Activated naive CD8-positive, alpha-beta T cell (primary cell): Measurements from ENCODE around the gene JAZF1.

ENCODE experiments used
- H3K27ac Mint-ChIP-seq: one replicate; pipeline ENCODE4 v1.8.0; 2021; ENCODE audit warnings: mixed read lengths
- H3K27me3 Mint-ChIP-seq: one replicate; pipeline ENCODE4 v1.8.0; 2021; ENCODE audit warnings: mixed read lengths
- H3K36me3 Mint-ChIP-seq: one replicate; pipeline ENCODE4 v1.8.0; 2021; ENCODE audit warnings: mixed read lengths
- H3K4me1 Mint-ChIP-seq: one replicate; pipeline ENCODE4 v1.8.0; 2021; ENCODE audit warnings: low read depth, mixed read lengths
- H3K4me3 Mint-ChIP-seq: one replicate; pipeline ENCODE4 v1.8.0; 2021; ENCODE audit warnings: mild to moderate bottlenecking, mixed read lengths
- H3K9me3 Mint-ChIP-seq: one replicate; pipeline ENCODE4 v1.8.0; 2021; ENCODE audit warnings: low read depth, mixed read lengths

The JAZF1 gene

DNA sequence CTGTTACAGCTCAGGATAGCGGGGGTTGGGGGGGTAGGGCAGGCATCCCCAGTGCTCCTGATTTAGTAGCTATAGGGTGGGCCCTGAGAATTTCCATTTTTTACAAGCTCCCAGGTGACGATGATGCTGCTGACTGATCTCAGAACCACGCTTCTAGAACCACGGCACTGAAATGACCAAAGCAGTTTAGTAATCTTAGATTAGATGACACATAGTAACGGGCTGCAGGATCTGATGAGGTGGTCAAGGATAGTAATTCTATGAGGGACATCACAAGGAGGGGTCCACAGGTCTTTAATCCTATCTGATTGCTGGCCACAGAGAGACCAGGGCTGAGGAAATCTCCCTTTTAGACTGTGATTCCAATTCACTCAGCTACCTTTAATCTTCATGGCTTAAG, 167.2 kb downstream of the JAZF1 start:
- Mint-ChIP-seq H3K9me3 (peaks cover 5% of the 10 kb centered on the region), H3K4me1 (no peaks in the 10 kb centered on the region), H3K36me3 (peaks cover 14% of the 10 kb centered on the region), H3K27ac (no peak overlapping the region), H3K4me3 (no peak overlapping the region), H3K27me3 (no peaks in the 10 kb centered on the region)

DNA sequence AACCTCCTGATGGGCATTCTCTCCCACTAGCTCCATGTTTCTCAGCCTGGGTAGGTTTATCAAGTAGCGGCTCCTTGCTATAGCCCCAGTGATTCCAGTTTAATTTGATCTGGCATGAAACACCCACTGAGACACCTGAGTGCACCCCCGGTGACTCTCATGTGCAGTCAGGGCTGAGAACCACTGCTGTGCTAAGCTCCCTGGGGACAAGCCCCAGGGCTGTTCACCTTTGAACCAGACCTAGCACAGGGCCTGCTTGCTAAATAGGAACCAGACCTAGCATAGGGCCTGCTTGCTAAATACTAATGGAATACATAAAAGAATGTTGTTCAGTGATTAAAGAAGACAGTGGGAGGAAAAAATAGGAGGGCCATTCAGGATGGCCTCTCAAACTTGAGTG, 167.6 kb downstream of the JAZF1 start:
- Mint-ChIP-seq H3K36me3 (peaks cover 14% of the 10 kb centered on the region), H3K27me3 (no peaks in the 10 kb centered on the region), H3K4me3 (no peak overlapping the region), H3K4me1 (no peaks in the 10 kb centered on the region), H3K9me3 (peaks cover 5% of the 10 kb centered on the region), H3K27ac (no peak overlapping the region)

DNA sequence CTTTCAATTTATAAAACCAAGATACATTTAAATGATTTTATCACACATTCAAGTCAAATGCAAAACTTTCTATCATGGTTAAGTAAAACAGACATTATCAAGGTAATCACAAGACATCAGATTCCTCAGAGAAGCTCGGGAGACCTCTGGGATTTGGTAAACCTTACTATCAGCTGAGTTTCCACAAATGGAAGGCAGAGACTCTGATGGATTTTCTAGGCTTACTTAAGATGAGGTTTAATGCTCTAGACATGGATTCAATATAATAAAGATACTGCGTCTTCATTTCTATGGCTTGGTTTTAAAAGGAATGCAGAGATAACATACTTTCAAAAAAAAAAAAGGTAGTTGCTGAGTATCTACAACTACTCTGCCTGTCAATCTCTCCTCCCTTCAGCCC, 171.7 kb downstream of the JAZF1 start:
- Mint-ChIP-seq H3K27ac (no peak overlapping the region), H3K9me3 (no peaks in the 10 kb centered on the region), H3K36me3 (peaks cover 3% of the 10 kb centered on the region), H3K27me3 (no peaks in the 10 kb centered on the region), H3K4me1 (peaks cover 6% of the 10 kb centered on the region), H3K4me3 (no peak overlapping the region)

DNA sequence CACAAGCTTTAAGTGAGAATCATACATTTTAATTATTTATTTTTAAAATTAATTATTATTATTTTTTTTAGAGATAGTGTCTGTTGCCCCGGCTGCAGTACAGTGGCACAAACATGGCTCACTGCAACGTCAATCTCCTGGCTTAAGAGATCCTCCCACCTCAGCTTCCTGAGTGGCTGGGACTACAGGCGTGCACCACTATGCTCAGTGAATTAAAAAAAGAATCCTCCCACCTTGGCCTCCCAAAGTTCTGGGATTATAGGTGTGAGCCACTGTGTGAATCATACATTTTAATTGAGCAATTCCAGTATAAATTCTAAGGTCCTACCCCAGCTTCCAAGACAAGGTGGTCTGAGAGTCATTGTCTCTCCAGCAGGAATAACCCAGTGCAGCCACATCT, 172.4 kb downstream of the JAZF1 start:
- H3K4me1 Mint-ChIP-seq = peaks cover 6% of the 10 kb centered on the region
- H3K27me3 Mint-ChIP-seq = no peaks in the 10 kb centered on the region
- no peak overlapping the region for H3K27ac Mint-ChIP-seq
- no peaks in the 10 kb centered on the region for H3K9me3 Mint-ChIP-seq
- H3K36me3 Mint-ChIP-seq = no peaks in the 10 kb centered on the region
- no peak overlapping the region for H3K4me3 Mint-ChIP-seq

DNA sequence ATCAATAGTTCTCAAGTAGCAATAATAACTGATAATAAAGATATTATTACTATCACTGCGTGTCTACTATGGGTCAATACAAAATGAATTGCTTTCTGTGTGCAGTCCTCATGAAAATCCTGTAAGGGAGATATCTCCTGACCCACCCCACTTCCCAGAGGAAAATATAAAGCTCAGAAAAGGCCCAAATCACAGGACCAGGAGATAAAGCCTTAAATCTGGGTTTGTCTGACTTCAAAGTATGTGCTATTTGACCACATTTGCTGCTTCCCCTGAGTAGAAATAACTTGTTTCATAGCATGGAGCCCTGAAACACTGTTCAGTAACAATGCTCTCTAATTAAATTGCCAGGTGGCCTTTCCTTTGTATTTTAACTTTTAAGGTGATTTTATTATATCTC, 174.1 kb downstream of the JAZF1 start:
- peaks cover 6% of the 10 kb centered on the region for H3K4me1 Mint-ChIP-seq
- H3K4me3 Mint-ChIP-seq = no peak overlapping the region
- H3K36me3 Mint-ChIP-seq = no peaks in the 10 kb centered on the region
- H3K27ac Mint-ChIP-seq = no peak overlapping the region
- H3K9me3 Mint-ChIP-seq = no peaks in the 10 kb centered on the region
- H3K27me3 Mint-ChIP-seq = no peaks in the 10 kb centered on the region

DNA sequence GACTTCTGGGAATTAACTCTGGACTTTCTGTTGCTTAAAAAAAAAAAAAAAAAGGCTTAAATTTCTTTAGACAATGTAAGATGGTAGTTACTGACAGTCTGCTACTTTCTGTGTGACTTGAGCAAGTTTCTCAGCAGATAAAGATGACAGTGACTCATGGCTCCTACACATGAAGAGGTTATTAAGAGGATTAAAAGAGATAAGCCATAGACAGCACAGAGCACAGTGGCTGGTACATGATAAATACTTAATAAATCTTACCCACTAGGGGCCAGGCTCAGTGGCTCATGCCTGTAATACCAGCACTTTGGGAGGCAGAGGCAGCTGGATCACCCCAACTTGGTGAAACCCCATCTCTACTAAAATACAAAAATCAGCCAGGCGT, 174.8 kb downstream of the JAZF1 start:
- no peaks in the 10 kb centered on the region for H3K27me3 Mint-ChIP-seq
- peaks cover 6% of the 10 kb centered on the region for H3K4me1 Mint-ChIP-seq
- no peaks in the 10 kb centered on the region for H3K9me3 Mint-ChIP-seq
- no peaks in the 10 kb centered on the region for H3K36me3 Mint-ChIP-seq
- no peak overlapping the region for H3K27ac Mint-ChIP-seq
- no peak overlapping the region for H3K4me3 Mint-ChIP-seq

DNA sequence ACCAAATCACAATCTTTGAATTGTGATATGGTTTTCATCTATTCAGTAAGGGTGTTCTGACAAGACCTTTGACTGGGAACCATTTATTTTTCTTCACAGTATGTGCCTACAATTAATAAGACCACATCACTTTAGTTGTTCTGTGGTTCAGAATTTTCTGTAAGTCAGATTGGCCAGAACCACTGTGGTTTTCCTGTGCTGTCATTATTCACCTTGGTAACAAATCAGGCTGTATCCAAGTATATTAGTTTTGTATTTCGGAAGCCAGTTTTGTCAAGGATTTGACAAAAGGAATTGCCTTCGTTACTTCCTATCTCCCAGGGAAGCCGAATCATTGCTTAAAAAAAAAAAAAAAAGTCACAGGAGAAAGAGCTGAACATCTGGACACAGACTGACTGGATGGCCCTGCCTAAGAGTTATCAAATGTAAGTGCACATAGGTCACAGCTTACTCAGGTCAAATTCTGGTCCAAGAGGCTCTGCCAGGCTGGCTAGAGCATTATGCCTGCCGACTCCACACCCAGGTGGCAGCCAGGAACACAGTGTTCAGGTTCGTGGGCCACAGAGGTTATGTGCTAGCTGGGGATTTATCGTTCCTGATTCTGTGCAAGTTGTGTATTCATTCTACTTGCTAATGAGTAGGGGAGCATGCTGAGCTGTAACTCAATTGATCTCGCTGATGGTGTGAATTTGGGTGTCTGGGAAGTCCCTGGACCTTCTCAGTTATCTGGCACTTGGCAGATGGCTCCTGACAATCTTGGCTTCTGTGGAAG, 175.3 kb downstream of the JAZF1 start:
- H3K27me3 Mint-ChIP-seq = no peaks in the 10 kb centered on the region
- no peak overlapping the region for H3K4me3 Mint-ChIP-seq
- H3K4me1 Mint-ChIP-seq = peaks cover 6% of the 10 kb centered on the region
- H3K36me3 Mint-ChIP-seq = no peaks in the 10 kb centered on the region
- H3K9me3 Mint-ChIP-seq = no peaks in the 10 kb centered on the region
- H3K27ac Mint-ChIP-seq = no peak overlapping the region

DNA sequence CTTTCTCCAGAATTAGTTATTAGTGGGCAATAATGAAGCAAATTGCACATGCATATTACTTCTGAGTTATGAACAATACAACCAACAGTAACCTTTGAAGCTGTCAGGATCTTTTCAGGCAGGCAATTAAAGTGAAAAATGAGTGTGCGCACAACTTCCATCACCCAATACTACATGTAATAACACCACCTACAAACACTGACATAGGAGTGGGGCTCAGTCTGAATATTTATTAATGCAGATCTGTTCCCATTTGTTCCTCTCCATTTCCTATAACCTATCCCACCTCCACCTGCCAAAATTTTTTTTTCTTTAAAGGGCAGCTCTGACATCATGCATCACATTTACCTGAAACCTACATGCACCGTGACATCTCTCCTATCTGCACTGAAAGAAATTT, 177.2 kb downstream of the JAZF1 start:
- Mint-ChIP-seq H3K4me1 (peaks cover 6% of the 10 kb centered on the region), H3K36me3 (no peaks in the 10 kb centered on the region), H3K27ac (no peak overlapping the region), H3K9me3 (no peaks in the 10 kb centered on the region), H3K4me3 (no peak overlapping the region), H3K27me3 (no peaks in the 10 kb centered on the region)

DNA sequence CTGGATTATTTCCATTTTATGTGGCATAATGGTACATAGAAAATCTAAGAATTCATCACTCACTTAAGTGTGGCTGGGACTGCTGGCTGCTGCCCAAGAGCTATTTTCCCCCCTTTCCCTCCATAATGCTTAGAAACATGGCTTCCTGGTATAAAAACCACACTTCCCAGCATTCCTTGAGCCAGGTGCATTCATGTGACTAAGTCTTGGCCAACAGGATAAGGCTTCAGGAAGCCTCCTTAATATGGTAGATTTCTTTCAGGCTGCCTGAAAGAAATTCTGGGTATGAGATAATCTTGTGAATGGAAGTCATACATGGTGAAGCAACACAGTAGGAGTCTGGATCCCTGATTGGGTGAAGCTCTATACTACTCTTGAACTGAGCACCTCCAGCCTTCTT, 178.0 kb downstream of the JAZF1 start:
- H3K4me3 Mint-ChIP-seq = no peak overlapping the region
- H3K27me3 Mint-ChIP-seq = no peaks in the 10 kb centered on the region
- H3K36me3 Mint-ChIP-seq = no peaks in the 10 kb centered on the region
- no peak overlapping the region for H3K27ac Mint-ChIP-seq
- H3K9me3 Mint-ChIP-seq = no peaks in the 10 kb centered on the region
- H3K4me1 Mint-ChIP-seq = peaks cover 6% of the 10 kb centered on the region

DNA sequence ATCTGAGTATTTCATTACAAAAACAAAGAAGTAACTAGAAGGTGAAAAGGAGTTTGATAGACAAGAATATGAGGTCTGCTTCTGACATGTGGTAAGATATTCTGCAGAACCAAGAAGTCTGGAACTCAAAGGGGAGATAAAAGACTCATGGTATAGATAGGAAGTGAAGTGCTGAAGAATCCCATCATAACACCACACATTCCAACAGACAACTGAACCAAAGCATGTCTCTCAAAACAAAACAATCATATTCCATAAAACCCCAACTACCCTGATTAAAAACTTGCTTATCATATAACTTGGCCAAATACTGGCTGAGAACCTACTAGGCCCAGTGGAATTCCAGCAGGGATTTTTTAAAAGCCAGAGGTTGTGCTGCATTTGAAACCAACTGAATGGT, 178.7 kb downstream of the JAZF1 start:
- Mint-ChIP-seq H3K9me3 (no peaks in the 10 kb centered on the region), H3K4me3 (no peak overlapping the region), H3K4me1 (peaks cover 6% of the 10 kb centered on the region), H3K27me3 (no peaks in the 10 kb centered on the region), H3K36me3 (peaks cover 1% of the 10 kb centered on the region), H3K27ac (no peak overlapping the region)

DNA sequence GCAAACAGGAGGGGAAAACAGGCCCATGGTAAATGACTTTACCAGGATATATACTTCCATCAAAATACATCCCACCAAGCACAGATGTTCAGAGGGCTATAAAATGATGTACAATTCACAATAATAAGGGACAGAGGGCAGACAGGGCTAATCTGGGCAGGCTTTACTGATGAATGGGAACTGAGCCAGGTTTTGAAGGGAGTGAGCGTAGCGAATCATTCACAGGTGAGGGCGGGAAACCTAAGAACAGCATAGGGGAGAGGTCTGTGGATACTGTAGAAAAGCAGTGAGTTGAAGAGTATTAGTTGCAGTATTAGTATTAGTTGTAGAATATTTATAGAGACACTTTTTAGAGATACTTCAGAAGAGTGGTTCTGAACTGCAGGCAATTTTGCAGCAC, 180.8 kb downstream of the JAZF1 start:
- no peaks in the 10 kb centered on the region for H3K27me3 Mint-ChIP-seq
- H3K4me3 Mint-ChIP-seq = no peak overlapping the region
- no peaks in the 10 kb centered on the region for H3K4me1 Mint-ChIP-seq
- H3K27ac Mint-ChIP-seq = no peak overlapping the region
- peaks cover 2% of the 10 kb centered on the region for H3K36me3 Mint-ChIP-seq
- H3K9me3 Mint-ChIP-seq = no peaks in the 10 kb centered on the region

DNA sequence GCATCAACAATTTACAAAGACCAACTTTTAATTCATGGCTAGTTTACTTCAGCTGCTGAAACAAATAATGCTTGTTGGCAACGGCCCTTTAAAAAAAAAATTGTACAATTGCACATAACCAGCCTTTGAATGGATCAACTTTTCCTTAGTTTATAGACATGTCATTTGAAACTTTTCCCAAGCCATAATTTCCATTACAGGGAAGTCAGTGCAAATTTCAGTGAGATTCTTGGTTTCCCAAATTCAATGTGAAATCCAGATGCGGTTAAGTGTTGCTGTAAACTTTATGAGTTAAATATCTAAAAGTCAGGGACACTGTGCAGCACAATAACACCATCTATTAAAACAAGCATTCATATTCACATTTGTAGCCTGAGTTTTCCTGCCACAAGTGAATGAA, 182.2 kb downstream of the JAZF1 start:
- Mint-ChIP-seq H3K4me3 (no peak overlapping the region), H3K4me1 (no peaks in the 10 kb centered on the region), H3K27me3 (no peaks in the 10 kb centered on the region), H3K9me3 (no peaks in the 10 kb centered on the region), H3K36me3 (peaks cover 3% of the 10 kb centered on the region), H3K27ac (no peak overlapping the region)

DNA sequence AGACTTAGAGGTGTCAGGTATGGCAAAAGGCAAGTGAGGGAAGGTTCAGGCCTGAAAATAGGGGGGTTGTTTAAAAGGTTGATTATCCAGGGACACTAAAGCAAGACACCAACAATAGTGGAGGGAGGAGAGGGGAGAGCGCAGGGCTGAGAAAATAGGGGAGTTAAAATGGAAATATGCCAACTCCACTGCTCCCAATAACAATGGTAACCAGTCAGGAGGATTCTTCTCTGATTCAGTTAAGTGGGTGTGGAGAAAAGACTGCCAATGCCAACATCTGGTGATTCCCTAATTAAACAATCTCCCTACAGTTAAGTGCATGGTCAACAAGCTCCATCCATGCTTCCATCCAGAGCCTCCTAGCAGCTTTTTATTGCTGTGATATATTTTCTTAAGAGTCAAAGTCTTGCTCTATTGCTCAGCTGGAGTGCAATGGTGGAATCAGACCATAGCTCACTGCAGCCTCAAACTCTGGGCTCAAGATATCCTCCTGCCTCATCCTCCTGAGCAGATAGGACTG, 183.3 kb downstream of the JAZF1 start:
- no peaks in the 10 kb centered on the region for H3K9me3 Mint-ChIP-seq
- H3K4me3 Mint-ChIP-seq = no peak overlapping the region
- H3K27me3 Mint-ChIP-seq = no peaks in the 10 kb centered on the region
- H3K27ac Mint-ChIP-seq = no peak overlapping the region
- H3K4me1 Mint-ChIP-seq = no peaks in the 10 kb centered on the region
- peaks cover 5% of the 10 kb centered on the region for H3K36me3 Mint-ChIP-seq

DNA sequence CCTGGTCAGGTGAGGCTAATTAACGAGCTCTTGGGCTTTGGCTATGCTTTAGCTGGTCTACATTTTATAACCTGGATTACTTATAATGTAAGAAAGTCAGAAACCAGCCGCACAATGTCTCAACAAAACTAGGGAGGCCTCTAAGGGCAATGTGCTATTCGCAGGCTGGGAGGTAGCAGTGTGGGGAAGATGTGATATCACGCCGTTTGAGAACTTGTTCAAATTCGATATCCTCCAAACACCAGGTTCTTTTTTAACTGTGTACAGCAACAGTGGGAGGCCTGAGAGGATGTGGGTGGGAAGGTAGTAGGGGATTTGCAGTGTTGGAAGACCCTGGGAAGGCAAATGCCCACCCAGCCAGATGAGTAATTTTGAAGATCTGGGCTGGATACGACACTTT, 184.5 kb downstream of the JAZF1 start:
- H3K4me3 Mint-ChIP-seq = no peak overlapping the region
- peaks cover 5% of the 10 kb centered on the region for H3K36me3 Mint-ChIP-seq
- H3K9me3 Mint-ChIP-seq = no peaks in the 10 kb centered on the region
- H3K27me3 Mint-ChIP-seq = no peaks in the 10 kb centered on the region
- H3K27ac Mint-ChIP-seq = no peak overlapping the region
- H3K4me1 Mint-ChIP-seq = no peaks in the 10 kb centered on the region

DNA sequence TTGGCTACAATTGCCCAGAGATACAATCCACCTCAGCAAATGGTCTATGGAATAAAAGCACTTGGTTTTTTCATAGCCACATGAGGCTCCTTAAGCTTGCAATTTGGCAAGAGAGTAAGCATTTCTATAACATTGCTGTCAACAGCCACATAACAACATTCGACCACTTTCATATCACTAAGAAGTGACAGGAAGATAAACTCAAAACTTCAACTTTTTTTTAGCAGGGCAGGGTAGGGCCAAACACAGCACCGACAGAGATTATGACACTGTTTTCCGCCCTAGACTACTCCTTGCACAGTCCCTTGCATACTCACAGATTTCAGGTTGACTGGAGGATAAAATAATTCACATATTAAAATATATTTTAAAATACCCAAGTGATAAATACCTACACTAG, 185.4 kb downstream of the JAZF1 start:
- Mint-ChIP-seq H3K36me3 (peaks cover 7% of the 10 kb centered on the region), H3K9me3 (no peaks in the 10 kb centered on the region), H3K4me3 (no peak overlapping the region), H3K4me1 (no peaks in the 10 kb centered on the region), H3K27ac (no peak overlapping the region), H3K27me3 (no peaks in the 10 kb centered on the region)

DNA sequence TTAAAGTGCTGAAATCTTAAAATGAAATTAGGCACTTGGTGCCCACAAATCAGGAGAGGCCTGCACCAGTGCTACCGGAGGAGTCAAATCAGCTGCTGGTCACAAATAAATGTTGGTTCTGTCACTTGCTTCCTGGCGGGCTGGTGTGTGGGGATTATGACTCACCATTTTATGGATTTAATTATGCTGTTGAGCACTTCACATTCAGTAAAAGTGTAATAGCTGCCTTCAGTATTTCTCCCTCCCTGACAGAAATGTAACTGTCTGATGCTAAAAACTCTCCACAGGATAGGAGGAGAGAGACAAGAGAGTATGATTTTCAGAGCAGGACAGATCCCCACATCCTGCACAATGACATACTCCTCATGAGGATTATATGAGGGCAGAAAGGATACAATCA, 186.0 kb downstream of the JAZF1 start:
- no peak overlapping the region for H3K27ac Mint-ChIP-seq
- no peak overlapping the region for H3K4me3 Mint-ChIP-seq
- H3K4me1 Mint-ChIP-seq = no peaks in the 10 kb centered on the region
- H3K9me3 Mint-ChIP-seq = no peaks in the 10 kb centered on the region
- H3K27me3 Mint-ChIP-seq = no peaks in the 10 kb centered on the region
- H3K36me3 Mint-ChIP-seq = peaks cover 7% of the 10 kb centered on the region
